Effector CD4-positive, alpha-beta T cell (primary cell): ENCODE measurements around the gene MIEF1.

Experiments
- DNase-seq: peaks from one replicate; pipeline ENCODE4 v3.0.0-alpha.2; 2020

The MIEF1 gene

DNA sequence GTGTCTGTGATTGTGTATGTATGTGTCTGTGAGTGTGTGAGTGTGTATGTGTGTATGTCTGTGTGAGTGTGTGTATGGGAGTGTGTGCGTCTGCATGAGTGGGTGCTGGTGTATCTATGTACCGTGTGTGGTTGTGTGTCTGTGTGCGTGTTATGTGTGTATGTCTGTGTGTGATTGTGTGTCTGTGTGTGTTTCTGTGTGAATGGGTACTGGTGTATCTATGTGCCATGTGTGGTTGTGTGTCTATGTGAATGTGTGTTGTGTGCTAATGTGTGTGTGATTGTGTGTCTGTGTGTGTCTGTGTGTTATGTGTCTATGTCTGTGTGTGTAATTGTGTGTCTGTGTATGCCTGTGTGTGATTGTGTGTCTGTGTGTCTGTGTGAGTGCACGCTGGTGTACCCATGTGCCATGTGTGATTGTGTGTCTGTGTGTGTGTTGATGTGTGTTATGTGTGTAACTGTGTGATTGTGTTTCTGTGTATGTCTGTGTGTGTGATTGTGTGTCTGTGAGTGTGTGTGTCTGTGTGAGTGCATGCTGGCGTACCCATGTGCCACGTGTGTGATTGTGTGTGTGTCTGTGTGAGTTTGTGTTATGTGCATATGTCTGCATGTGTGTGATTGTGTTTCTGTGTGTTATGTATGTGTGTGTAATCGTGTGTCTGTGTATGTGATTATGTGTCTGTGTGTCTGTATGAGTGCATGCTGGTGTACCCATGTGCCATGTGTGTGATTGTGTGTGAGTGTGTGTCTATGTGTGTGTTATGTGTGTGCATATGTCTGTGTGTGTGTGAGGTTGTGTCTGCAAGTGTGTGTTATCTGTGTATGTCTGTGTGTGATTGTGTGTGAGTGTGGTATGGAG is 61.7 kb downstream of the MIEF1 start:
- no peak for DNase-seq

GRCh38 chr22:39565414-39565944 is 63.4 kb downstream of the MIEF1 start:
- no peak for DNase-seq

- DNase-seq, result peak; percentile 20
These were observed 65.3 kb downstream of the MIEF1 start for GRCh38 chr22:39567135-39567946.
